ENCODE measurements around the gene REST.
"Not testable (repeated sequence)": the region's sequence is repeated elsewhere in the genome, so short reads cannot be mapped to it uniquely, and the experiment has no call there.

The REST gene

GRCh38 chr4:56914336-56914735 is 6.6 kb downstream of the REST start:
- DNase-seq (ENCODE audit: insufficient read length) (no peak), FAIRE-seq (no peak)

GRCh38 chr4:56914977-56915376 is 7.3 kb downstream of the REST start:
- FAIRE-seq; DNase-seq (ENCODE audit: insufficient read length): not testable (repeated sequence)

More at GRCh38 chr4:56914336-56914735, 6.6 kb downstream of the REST start:
- TF ChIP-seq POLR2AphosphoS5 (IDR thresholded peaks at IDR 0.05; ENCODE audit: low read depth, low read length) (no peak), POLR2A (IDR thresholded peaks at IDR 0.05; ENCODE audit: low read depth, low read length) (no peak), TAF1 (IDR thresholded peaks at IDR 0.05; ENCODE audit: borderline replicate concordance, low read depth, low read length) (no peak)

- no peak for FAIRE-seq
- TF ChIP-seq POLR2A (IDR thresholded peaks at IDR 0.05; ENCODE audit: low read depth, low read length), result no peak
- TF ChIP-seq TAF1 (IDR thresholded peaks at IDR 0.05; ENCODE audit: borderline replicate concordance, low read depth, low read length), result no peak
- no peak for TF ChIP-seq POLR2AphosphoS5 (IDR thresholded peaks at IDR 0.05; ENCODE audit: low read depth, low read length)
Observed at GRCh38 chr4:56927196-56927595, 19.5 kb downstream of the REST start.

GRCh38 chr4:56930638-56931037 is 22.9 kb downstream of the REST start:
- DNase-seq (ENCODE audit: insufficient read length) (no peak), FAIRE-seq (no peak)
- TF ChIP-seq POLR2A (IDR thresholded peaks at IDR 0.05; ENCODE audit: low read depth, low read length), result no peak
- no peak for TF ChIP-seq POLR2AphosphoS5 (IDR thresholded peaks at IDR 0.05; ENCODE audit: low read depth, low read length)
- no peak for TF ChIP-seq TAF1 (IDR thresholded peaks at IDR 0.05; ENCODE audit: borderline replicate concordance, low read depth, low read length)

More at GRCh38 chr4:56927196-56927595, 19.5 kb downstream of the REST start:
- DNase-seq (ENCODE audit: insufficient read length), result no peak

- FAIRE-seq, result no peak
Observed at GRCh38 chr4:56931924-56932323, 24.2 kb downstream of the REST start.

GRCh38 chr4:56937262-56937661 is 29.6 kb downstream of the REST start:
- TF ChIP-seq TAF1 (IDR thresholded peaks at IDR 0.05; ENCODE audit: borderline replicate concordance, low read depth, low read length) (no peak), POLR2AphosphoS5 (IDR thresholded peaks at IDR 0.05; ENCODE audit: low read depth, low read length) (no peak), POLR2A (IDR thresholded peaks at IDR 0.05; ENCODE audit: low read depth, low read length) (no peak)
- DNase-seq (ENCODE audit: insufficient read length), result no peak
- FAIRE-seq, result no peak

More at GRCh38 chr4:56931924-56932323, 24.2 kb downstream of the REST start:
- no peak for TF ChIP-seq TAF1 (IDR thresholded peaks at IDR 0.05; ENCODE audit: borderline replicate concordance, low read depth, low read length)
- no peak for TF ChIP-seq POLR2A (IDR thresholded peaks at IDR 0.05; ENCODE audit: low read depth, low read length)
- TF ChIP-seq POLR2AphosphoS5 (IDR thresholded peaks at IDR 0.05; ENCODE audit: low read depth, low read length), result no peak
- DNase-seq (ENCODE audit: insufficient read length), result no peak

GRCh38 chr4:56939826-56940225 is 32.1 kb downstream of the REST start:
- not testable (repeated sequence) for DNase-seq (ENCODE audit: insufficient read length); FAIRE-seq

- FAIRE-seq (no peak), DNase-seq (ENCODE audit: insufficient read length) (no peak)
- TF ChIP-seq TAF1 (IDR thresholded peaks at IDR 0.05; ENCODE audit: borderline replicate concordance, low read depth, low read length) (no peak), POLR2A (IDR thresholded peaks at IDR 0.05; ENCODE audit: low read depth, low read length) (no peak), POLR2AphosphoS5 (IDR thresholded peaks at IDR 0.05; ENCODE audit: low read depth, low read length) (no peak)
Observed at GRCh38 chr4:56940403-56940802, 32.7 kb downstream of the REST start.

- FAIRE-seq (no peak), DNase-seq (ENCODE audit: insufficient read length) (no peak)
- TF ChIP-seq POLR2A (IDR thresholded peaks at IDR 0.05; ENCODE audit: low read depth, low read length) (no peak), POLR2AphosphoS5 (IDR thresholded peaks at IDR 0.05; ENCODE audit: low read depth, low read length) (no peak), TAF1 (IDR thresholded peaks at IDR 0.05; ENCODE audit: borderline replicate concordance, low read depth, low read length) (no peak)
Observed at GRCh38 chr4:56940971-56941370, 33.3 kb downstream of the REST start.

- FAIRE-seq (no peak), DNase-seq (ENCODE audit: insufficient read length) (no peak)
- no peak for TF ChIP-seq TAF1 (IDR thresholded peaks at IDR 0.05; ENCODE audit: borderline replicate concordance, low read depth, low read length)
- TF ChIP-seq POLR2A (IDR thresholded peaks at IDR 0.05; ENCODE audit: low read depth, low read length), result no peak
- no peak for TF ChIP-seq POLR2AphosphoS5 (IDR thresholded peaks at IDR 0.05; ENCODE audit: low read depth, low read length)
Observed at GRCh38 chr4:56941403-56941802, 33.7 kb downstream of the REST start.

- TF ChIP-seq TAF1 (IDR thresholded peaks at IDR 0.05; ENCODE audit: borderline replicate concordance, low read depth, low read length) (no peak), POLR2AphosphoS5 (IDR thresholded peaks at IDR 0.05; ENCODE audit: low read depth, low read length) (no peak), POLR2A (IDR thresholded peaks at IDR 0.05; ENCODE audit: low read depth, low read length) (no peak)
- DNase-seq (ENCODE audit: insufficient read length) (no peak), FAIRE-seq (no peak)
Observed at GRCh38 chr4:56953680-56954520, 46.2 kb downstream of the REST start.

- TF ChIP-seq TAF1 (IDR thresholded peaks at IDR 0.05; ENCODE audit: borderline replicate concordance, low read depth, low read length), result no peak
- no peak for TF ChIP-seq POLR2A (IDR thresholded peaks at IDR 0.05; ENCODE audit: low read depth, low read length)
- TF ChIP-seq POLR2AphosphoS5 (IDR thresholded peaks at IDR 0.05; ENCODE audit: low read depth, low read length), result no peak
- FAIRE-seq (no peak), DNase-seq (ENCODE audit: insufficient read length) (no peak)
Observed at GRCh38 chr4:56958111-56958517, 50.4 kb downstream of the REST start.
